AG04449 (cell line): ENCODE results near the gene ZNF521.

Source experiments
- CTCF ChIA-PET: fragments of 350-600 bp; formaldehyde crosslinking; extraction: SDS; loops from one replicate; lab custom pipeline; 2021; ENCODE audit warnings: antibody characterized with exemption; lab: Yijun Ruan, JAX
- POLR2A ChIA-PET: fragments of 400-600, 350-600 bp; formaldehyde crosslinking; extraction: SDS; loops from one replicate; lab custom pipeline; 2020; ENCODE audit warnings: antibody characterized with exemption, inconsistent platforms; lab: Yijun Ruan, JAX
- DNase-seq: peaks from one replicate; pipeline ENCODE4 v3.0.0-alpha.2; 2010; ENCODE audit warnings: low read depth, low spot score
- H3K4me3 ChIP-seq: 2 replicates; pipeline ENCODE4 v1.5.1; 2011; ENCODE audit warnings: low read depth, mild to moderate bottlenecking, control low read depth, low read length
- TF ChIP-seq, protein P1 (sequence below): IDR thresholded peaks from one replicate; pipeline ENCODE4 v1.5.1; 2011; ENCODE audit warnings: mild to moderate bottlenecking, moderate library complexity, low read length, control low read depth, inconsistent platforms; ENCODE audit not compliant: insufficient read depth; ENCODE audit errors: missing control alignments

ZNF521 gene

DNA sequence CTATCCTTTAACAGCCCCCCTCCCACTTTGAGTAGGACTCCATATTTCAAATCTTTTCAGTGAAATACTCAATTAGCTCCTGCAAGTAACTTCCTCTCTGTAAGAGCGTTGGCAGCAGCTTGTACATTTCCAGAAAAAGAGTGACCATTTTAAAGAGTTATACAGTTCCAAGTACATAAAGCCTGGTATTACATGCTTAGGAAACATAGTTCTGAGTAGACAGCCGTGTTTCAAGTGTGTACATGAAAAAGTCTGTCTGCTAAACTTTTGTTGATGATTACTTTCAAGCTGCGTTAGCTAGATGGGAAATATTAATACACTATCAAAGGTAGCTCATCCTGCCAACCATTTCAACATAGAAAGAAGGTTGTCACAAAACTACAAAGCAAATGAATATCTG, 112.8 kb downstream of the ZNF521 start:
- DNase-seq, result no peak
- H3K4me3 ChIP-seq, result no peak overlapping the region
- ChIA-PET CTCF (interaction anchor here (1.0 kb wide), 1 partner anchor 19 kb away, joined by 3 read pairs; no protein-coding TSS in a partner anchor), POLR2A (interaction anchor here (0.6 kb wide), 1 partner anchor 324 kb away, joined by 3 read pairs; no protein-coding TSS in a partner anchor)
- TF ChIP-seq, protein P1, sequence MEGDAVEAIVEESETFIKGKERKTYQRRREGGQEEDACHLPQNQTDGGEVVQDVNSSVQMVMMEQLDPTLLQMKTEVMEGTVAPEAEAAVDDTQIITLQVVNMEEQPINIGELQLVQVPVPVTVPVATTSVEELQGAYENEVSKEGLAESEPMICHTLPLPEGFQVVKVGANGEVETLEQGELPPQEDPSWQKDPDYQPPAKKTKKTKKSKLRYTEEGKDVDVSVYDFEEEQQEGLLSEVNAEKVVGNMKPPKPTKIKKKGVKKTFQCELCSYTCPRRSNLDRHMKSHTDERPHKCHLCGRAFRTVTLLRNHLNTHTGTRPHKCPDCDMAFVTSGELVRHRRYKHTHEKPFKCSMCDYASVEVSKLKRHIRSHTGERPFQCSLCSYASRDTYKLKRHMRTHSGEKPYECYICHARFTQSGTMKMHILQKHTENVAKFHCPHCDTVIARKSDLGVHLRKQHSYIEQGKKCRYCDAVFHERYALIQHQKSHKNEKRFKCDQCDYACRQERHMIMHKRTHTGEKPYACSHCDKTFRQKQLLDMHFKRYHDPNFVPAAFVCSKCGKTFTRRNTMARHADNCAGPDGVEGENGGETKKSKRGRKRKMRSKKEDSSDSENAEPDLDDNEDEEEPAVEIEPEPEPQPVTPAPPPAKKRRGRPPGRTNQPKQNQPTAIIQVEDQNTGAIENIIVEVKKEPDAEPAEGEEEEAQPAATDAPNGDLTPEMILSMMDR, result no peak

GRCh38 chr18:25237571-25238267, 114.2 kb downstream of the ZNF521 start:
- H3K4me3 ChIP-seq, result no peak overlapping the region
- TF ChIP-seq, protein P1, result no peak
- POLR2A ChIA-PET, result no interaction called here
- DNase-seq, result no peak
- CTCF ChIA-PET, result no interaction called here

- TF ChIP-seq, protein P1, result no peak
- DNase-seq, result no peak
- no peak overlapping the region for H3K4me3 ChIP-seq
- ChIA-PET CTCF (no interaction called here), POLR2A (no interaction called here)
Measured at GRCh38 chr18:25236736-25237135, 115.2 kb downstream of the ZNF521 start.

DNA sequence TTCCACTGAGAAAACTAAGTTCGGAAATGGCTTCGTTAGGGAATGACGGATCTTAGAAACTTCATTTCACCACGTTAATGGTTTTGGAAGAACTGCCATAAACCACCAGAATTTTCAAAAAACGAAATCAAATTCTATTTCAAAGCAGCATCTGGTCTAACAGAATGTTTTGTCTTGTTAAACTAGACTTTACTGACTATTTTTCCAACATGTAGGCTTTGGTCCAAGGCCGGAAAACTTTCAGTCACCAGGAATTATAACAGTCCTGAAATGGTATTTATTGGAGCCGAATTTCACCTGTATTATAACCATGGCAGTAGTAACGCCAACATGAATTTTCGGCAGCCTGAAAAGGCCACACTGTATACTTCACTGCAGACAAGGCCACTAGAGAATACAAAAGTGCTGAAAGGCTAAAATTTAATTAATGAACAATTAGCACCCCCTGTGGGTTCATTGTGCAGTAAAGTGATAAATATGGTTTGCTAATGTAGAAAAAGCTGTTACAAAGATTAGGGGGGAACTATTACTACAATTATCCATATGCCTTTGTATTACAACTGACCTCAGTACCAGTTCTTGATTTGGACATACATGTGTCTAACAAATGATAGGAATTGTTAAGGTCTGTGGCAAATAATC, 116.4 kb downstream of the ZNF521 start:
- DNase-seq, result no peak
- ChIA-PET CTCF (no interaction called here), POLR2A (no interaction called here)
- H3K4me3 ChIP-seq, result no peak overlapping the region
- TF ChIP-seq, protein P1, result no peak

GRCh38 chr18:25234740-25235345, 117.1 kb downstream of the ZNF521 start:
- TF ChIP-seq, protein P1, result no peak
- CTCF ChIA-PET, result no interaction called here
- POLR2A ChIA-PET, result no interaction called here
- H3K4me3 ChIP-seq, result no peak overlapping the region
- no peak for DNase-seq

- POLR2A ChIA-PET, result no interaction called here
- CTCF ChIA-PET, result interaction anchor here (1.6 kb wide), 1 partner anchor 119 kb away, joined by 4 read pairs; no protein-coding TSS in a partner anchor
- H3K4me3 ChIP-seq, result no peak overlapping the region
- no peak for DNase-seq
- TF ChIP-seq, protein P1, result no peak
Measured at GRCh38 chr18:25234322-25234639, 117.7 kb downstream of the ZNF521 start.
